CD4-positive, alpha-beta T cell (primary cell): Measurements from ENCODE around the gene PCCA. TPM values are rescaled to one million over a fixed set of nuclear protein-coding genes. Genes with fewer than 3 reads are reported as not detected.

Experiments used
- ATAC-seq: fragments of 200-7000 bp; cut with Tn5 transposase; one replicate; pipeline ENCODE4 v1.10.0; 2022; ENCODE audit warnings: mild to moderate bottlenecking; ENCODE audit not compliant: poor library complexity
- CTCF ChIA-PET: fragments of 350-600 bp; sonication (Branson Sonifier 250); formaldehyde crosslinking; loops from one replicate; lab custom pipeline; 2021; ENCODE audit warnings: antibody characterized with exemption, inconsistent platforms; lab: Charles Lee
- POLR2A ChIA-PET: fragments of 350-600 bp; sonication (Branson Sonifier 250); formaldehyde crosslinking; loops from one replicate; lab custom pipeline; 2021; ENCODE audit warnings: antibody characterized with exemption, inconsistent platforms; lab: Charles Lee
- DNase-seq, 14 experiments: peaks; one replicate each; pipeline ENCODE4 v3.0.0-alpha.2; 2013 to 2020; ENCODE audit warnings: mixed read lengths in 2 of 14
- H3K27ac ChIP-seq, 2 donors: one replicate each; pipeline versions ENCODE4 v1.5.1 to v1.7.0; 2013; ENCODE audit warnings: low read length in 2 of 2, low read depth in 1 of 2, mild to moderate bottlenecking in 1 of 2
- H3K27me3 ChIP-seq, 2 experiments: 1 replicate in 1 of 2; 2 replicates in 1 of 2; pipeline versions ENCODE4 v1.6.1 to v1.7.0; 2013; ENCODE audit warnings: low read length in 2 of 2, control low read depth in 1 of 2, mild to moderate bottlenecking in 1 of 2, moderate library complexity in 1 of 2; ENCODE audit not compliant: insufficient read depth in 2 of 2, control insufficient read depth in 1 of 2
- H3K36me3 ChIP-seq: one replicate; pipeline ENCODE4 v1.6.1; 2013; ENCODE audit warnings: low read length, control low read depth; ENCODE audit not compliant: insufficient read depth
- H3K4me1 ChIP-seq: one replicate; pipeline ENCODE4 v1.6.1; 2013; ENCODE audit warnings: low read length, control low read depth; ENCODE audit not compliant: insufficient read depth
- H3K4me3 ChIP-seq: one replicate; pipeline ENCODE4 v1.5.1; 2013; ENCODE audit warnings: mild to moderate bottlenecking, low read length, moderate library complexity
- H3K9me3 ChIP-seq, 2 experiments: 1 replicate in 1 of 2; 2 replicates in 1 of 2; pipeline versions ENCODE4 v1.6.1 to v1.7.0; 2013; ENCODE audit warnings: low read length in 2 of 2, mild to moderate bottlenecking in 2 of 2, control low read depth in 1 of 2, moderate library complexity in 1 of 2; ENCODE audit not compliant: control insufficient read depth in 1 of 2, insufficient read depth in 1 of 2
- H3K27ac Mint-ChIP-seq: one replicate; pipeline ENCODE4 v1.8.0; 2020; ENCODE audit warnings: mixed read lengths
- H3K27me3 Mint-ChIP-seq: one replicate; pipeline ENCODE4 v1.8.0; 2021; ENCODE audit warnings: mixed read lengths
- H3K36me3 Mint-ChIP-seq: one replicate; pipeline ENCODE4 v1.8.0; 2021; ENCODE audit warnings: low read depth, mixed read lengths
- H3K4me1 Mint-ChIP-seq: one replicate; pipeline ENCODE4 v1.8.0; 2021; ENCODE audit warnings: low read depth, mixed read lengths
- H3K4me3 Mint-ChIP-seq: one replicate; pipeline ENCODE4 v1.8.0; 2020; ENCODE audit warnings: mild to moderate bottlenecking, mixed read lengths
- H3K9me3 Mint-ChIP-seq: one replicate; pipeline ENCODE4 v1.8.0; 2020; ENCODE audit warnings: mixed read lengths
- CTCF ChIP-seq: fragments of 200-600 bp; IDR thresholded peaks from one replicate; pipeline ENCODE4 v1.8.0; 2022; ENCODE audit warnings: antibody characterized with exemption, mild to moderate bottlenecking
- intact Hi-C, 2 experiments: fragments of 100-400 bp; cut with DNase I in 1 of 2; cut with micrococcal nuclease in 1 of 2; formaldehyde crosslinking; loops; one replicate each; pipeline versions ENCODE4 v1.15.1 to v1.9.0; 2023 to 2025; cut with DNase I, micrococcal nuclease
- total RNA-seq, 174 experiments: library from RNA in 2 of 174; stranded (reverse) in 2 of 174; gene quantifications; one replicate each; pipeline ENCODE4 v1.2.3 and lab custom pipeline; 2021 to 2026

Gene PCCA
- total RNA-seq, 2 experiments from 2014 or later = 4.7 to 5.2 TPM

- Mint-ChIP-seq H3K36me3 (peaks cover 10% of the 10 kb centered on the region), H3K4me3 (no peak overlapping the region), H3K9me3 (no peaks in the 10 kb centered on the region), H3K4me1 (peaks cover 20% of the 10 kb centered on the region), H3K27me3 (no peaks in the 10 kb centered on the region), H3K27ac (no peak overlapping the region)
- no peak for DNase-seq
- intact Hi-C loops = no loop called here
- Histone ChIP-seq H3K27ac (no peak overlapping the region), H3K9me3 (no peaks in the 10 kb centered on the region), H3K27me3 (no peaks in the 10 kb centered on the region), H3K4me1 (peaks cover 14% of the 10 kb centered on the region), H3K36me3 (no peaks in the 10 kb centered on the region), H3K4me3 (no peak overlapping the region)
- ChIA-PET POLR2A (no interaction called here), CTCF (interaction anchor here (1.6 kb wide), 1 partner anchor 25 kb away, joined by 3 read pairs; no protein-coding TSS in a partner anchor)
- TF ChIP-seq CTCF = no peak
- ATAC-seq = no peak
Observed at GRCh38 chr13:100208002-100208401, 119.1 kb downstream of the PCCA start.

GRCh38 chr13:100208626-100209025 lies 119.7 kb downstream of the PCCA start:
- Mint-ChIP-seq H3K27me3 (no peaks in the 10 kb centered on the region), H3K9me3 (no peaks in the 10 kb centered on the region), H3K27ac (no peak overlapping the region), H3K36me3 (peaks cover 4% of the 10 kb centered on the region), H3K4me3 (no peak overlapping the region), H3K4me1 (peaks cover 15% of the 10 kb centered on the region)
- intact Hi-C loops = no loop called here
- no peaks in the 10 kb centered on the region for H3K36me3 ChIP-seq
- CTCF ChIA-PET = interaction anchor here (1.6 kb wide), 1 partner anchor 25 kb away, joined by 3 read pairs; no protein-coding TSS in a partner anchor
- no peaks in the 10 kb centered on the region for H3K9me3 ChIP-seq
- ATAC-seq = no peak
- no peak for DNase-seq
- H3K27me3 ChIP-seq = no peaks in the 10 kb centered on the region
- no peak overlapping the region for H3K27ac ChIP-seq
- peaks cover 8% of the 10 kb centered on the region for H3K4me1 ChIP-seq
- H3K4me3 ChIP-seq = no peak overlapping the region
- POLR2A ChIA-PET = no interaction called here
- no peak for TF ChIP-seq CTCF

GRCh38 chr13:100209857-100210825 lies 121.2 kb downstream of the PCCA start:
- Mint-ChIP-seq H3K36me3 (peaks cover 9% of the 10 kb centered on the region), H3K27me3 (no peaks in the 10 kb centered on the region), H3K4me3 (no peak overlapping the region), H3K9me3 (no peaks in the 10 kb centered on the region), H3K27ac (no peak overlapping the region), H3K4me1 (peaks cover 2% of the 10 kb centered on the region)
- intact Hi-C loops = no loop called here
- no peak for TF ChIP-seq CTCF
- no peaks in the 10 kb centered on the region for H3K9me3 ChIP-seq
- DNase-seq (no peak), ATAC-seq (no peak)
- no peak overlapping the region for H3K4me3 ChIP-seq
- no peaks in the 10 kb centered on the region for H3K27me3 ChIP-seq
- H3K4me1 ChIP-seq = no peaks in the 10 kb centered on the region
- POLR2A ChIA-PET = no interaction called here
- CTCF ChIA-PET = interaction anchor here (1.6 kb wide), 1 partner anchor 23 kb away, joined by 3 read pairs; no protein-coding TSS in a partner anchor
- no peaks in the 10 kb centered on the region for H3K36me3 ChIP-seq
- H3K27ac ChIP-seq = no peak overlapping the region
